Measurements from ENCODE around the gene PXYLP1.

The PXYLP1 gene

GRCh38 chr3:141330235-141330634, 98.6 kb downstream of the PXYLP1 start:
- no peak for DNase-seq

GRCh38 chr3:141330718-141331376, 99.2 kb downstream of the PXYLP1 start:
- no peak for DNase-seq

- DNase-seq = no peak
These were observed 100.0 kb downstream of the PXYLP1 start for GRCh38 chr3:141331377-141332318.

GRCh38 chr3:141332416-141332815, 100.8 kb downstream of the PXYLP1 start:
- DNase-seq = no peak

- DNase-seq = no peak
These were observed 102.4 kb downstream of the PXYLP1 start for GRCh38 chr3:141333836-141334626.

GRCh38 chr3:141334627-141335250, 103.1 kb downstream of the PXYLP1 start:
- no peak for DNase-seq

GRCh38 chr3:141335531-141336061, 104.0 kb downstream of the PXYLP1 start:
- no peak for DNase-seq

- DNase-seq = no peak
These were observed 105.3 kb downstream of the PXYLP1 start for GRCh38 chr3:141336672-141337522.

- no peak for DNase-seq
These were observed 105.9 kb downstream of the PXYLP1 start for GRCh38 chr3:141337523-141337854.

- no peak for DNase-seq
These were observed 106.4 kb downstream of the PXYLP1 start for GRCh38 chr3:141337991-141338390.

GRCh38 chr3:141338881-141339280, 107.3 kb downstream of the PXYLP1 start:
- DNase-seq = no peak

GRCh38 chr3:141341536-141341935, 109.9 kb downstream of the PXYLP1 start:
- DNase-seq = no peak

- DNase-seq = no peak
These were observed 110.8 kb downstream of the PXYLP1 start for GRCh38 chr3:141342386-141342785.

GRCh38 chr3:141343077-141343476, 111.5 kb downstream of the PXYLP1 start:
- DNase-seq = no peak

GRCh38 chr3:141343865-141344271, 112.2 kb downstream of the PXYLP1 start:
- no peak for DNase-seq
